Measurements from ENCODE around the gene PLA2G4D. TPM values are rescaled to one million over a fixed set of nuclear protein-coding genes. Genes with fewer than 3 reads are reported as not detected.

The PLA2G4D gene
- total and polyA plus RNA-seq, 2 experiments from 2014 or later = 0.07 to 0.15 TPM

GRCh38 chr15:42089942-42090341, 4.4 kb downstream of the PLA2G4D start:
- Mint-ChIP-seq H3K36me3 (ENCODE audit: low read depth) (no peaks in the 10 kb centered on the region), H3K4me1 (peaks cover 22% of the 10 kb centered on the region), H3K4me3 (no peak overlapping the region), H3K9me3 (no peaks in the 10 kb centered on the region), H3K27ac (no peak overlapping the region), H3K27me3 (ENCODE audit: insufficient read depth, low read depth, poor library complexity) (peaks cover 9% of the 10 kb centered on the region)
- Histone ChIP-seq H4K20me1 (replicated peaks; ENCODE audit: insufficient read depth) (no peaks in the 10 kb centered on the region), H3K4me3 (no peak overlapping the region), H3K4me1 (ENCODE audit: insufficient read depth) (peaks cover 4% of the 10 kb centered on the region; the same call in 1 of the 2 replicates), H2AFZ (no peak overlapping the region; the same call in 1 of the 2 replicates), H3K27me3 (ENCODE audit: insufficient read depth) (no peaks in the 10 kb centered on the region), H3K4me2 (no peak overlapping the region), H3K9me2 (ENCODE audit: insufficient read depth) (no peaks in the 10 kb centered on the region), H3K79me2 (replicated peaks; ENCODE audit: insufficient read depth) (no peaks in the 10 kb centered on the region), H3F3A (replicated peaks; ENCODE audit: low read depth) (no peaks in the 10 kb centered on the region), H3K27ac (ENCODE audit: low read depth) (no peak overlapping the region), H3K36me3 (ENCODE audit: insufficient read depth) (no peaks in the 10 kb centered on the region)
- TF ChIP-seq, protein P1, sequence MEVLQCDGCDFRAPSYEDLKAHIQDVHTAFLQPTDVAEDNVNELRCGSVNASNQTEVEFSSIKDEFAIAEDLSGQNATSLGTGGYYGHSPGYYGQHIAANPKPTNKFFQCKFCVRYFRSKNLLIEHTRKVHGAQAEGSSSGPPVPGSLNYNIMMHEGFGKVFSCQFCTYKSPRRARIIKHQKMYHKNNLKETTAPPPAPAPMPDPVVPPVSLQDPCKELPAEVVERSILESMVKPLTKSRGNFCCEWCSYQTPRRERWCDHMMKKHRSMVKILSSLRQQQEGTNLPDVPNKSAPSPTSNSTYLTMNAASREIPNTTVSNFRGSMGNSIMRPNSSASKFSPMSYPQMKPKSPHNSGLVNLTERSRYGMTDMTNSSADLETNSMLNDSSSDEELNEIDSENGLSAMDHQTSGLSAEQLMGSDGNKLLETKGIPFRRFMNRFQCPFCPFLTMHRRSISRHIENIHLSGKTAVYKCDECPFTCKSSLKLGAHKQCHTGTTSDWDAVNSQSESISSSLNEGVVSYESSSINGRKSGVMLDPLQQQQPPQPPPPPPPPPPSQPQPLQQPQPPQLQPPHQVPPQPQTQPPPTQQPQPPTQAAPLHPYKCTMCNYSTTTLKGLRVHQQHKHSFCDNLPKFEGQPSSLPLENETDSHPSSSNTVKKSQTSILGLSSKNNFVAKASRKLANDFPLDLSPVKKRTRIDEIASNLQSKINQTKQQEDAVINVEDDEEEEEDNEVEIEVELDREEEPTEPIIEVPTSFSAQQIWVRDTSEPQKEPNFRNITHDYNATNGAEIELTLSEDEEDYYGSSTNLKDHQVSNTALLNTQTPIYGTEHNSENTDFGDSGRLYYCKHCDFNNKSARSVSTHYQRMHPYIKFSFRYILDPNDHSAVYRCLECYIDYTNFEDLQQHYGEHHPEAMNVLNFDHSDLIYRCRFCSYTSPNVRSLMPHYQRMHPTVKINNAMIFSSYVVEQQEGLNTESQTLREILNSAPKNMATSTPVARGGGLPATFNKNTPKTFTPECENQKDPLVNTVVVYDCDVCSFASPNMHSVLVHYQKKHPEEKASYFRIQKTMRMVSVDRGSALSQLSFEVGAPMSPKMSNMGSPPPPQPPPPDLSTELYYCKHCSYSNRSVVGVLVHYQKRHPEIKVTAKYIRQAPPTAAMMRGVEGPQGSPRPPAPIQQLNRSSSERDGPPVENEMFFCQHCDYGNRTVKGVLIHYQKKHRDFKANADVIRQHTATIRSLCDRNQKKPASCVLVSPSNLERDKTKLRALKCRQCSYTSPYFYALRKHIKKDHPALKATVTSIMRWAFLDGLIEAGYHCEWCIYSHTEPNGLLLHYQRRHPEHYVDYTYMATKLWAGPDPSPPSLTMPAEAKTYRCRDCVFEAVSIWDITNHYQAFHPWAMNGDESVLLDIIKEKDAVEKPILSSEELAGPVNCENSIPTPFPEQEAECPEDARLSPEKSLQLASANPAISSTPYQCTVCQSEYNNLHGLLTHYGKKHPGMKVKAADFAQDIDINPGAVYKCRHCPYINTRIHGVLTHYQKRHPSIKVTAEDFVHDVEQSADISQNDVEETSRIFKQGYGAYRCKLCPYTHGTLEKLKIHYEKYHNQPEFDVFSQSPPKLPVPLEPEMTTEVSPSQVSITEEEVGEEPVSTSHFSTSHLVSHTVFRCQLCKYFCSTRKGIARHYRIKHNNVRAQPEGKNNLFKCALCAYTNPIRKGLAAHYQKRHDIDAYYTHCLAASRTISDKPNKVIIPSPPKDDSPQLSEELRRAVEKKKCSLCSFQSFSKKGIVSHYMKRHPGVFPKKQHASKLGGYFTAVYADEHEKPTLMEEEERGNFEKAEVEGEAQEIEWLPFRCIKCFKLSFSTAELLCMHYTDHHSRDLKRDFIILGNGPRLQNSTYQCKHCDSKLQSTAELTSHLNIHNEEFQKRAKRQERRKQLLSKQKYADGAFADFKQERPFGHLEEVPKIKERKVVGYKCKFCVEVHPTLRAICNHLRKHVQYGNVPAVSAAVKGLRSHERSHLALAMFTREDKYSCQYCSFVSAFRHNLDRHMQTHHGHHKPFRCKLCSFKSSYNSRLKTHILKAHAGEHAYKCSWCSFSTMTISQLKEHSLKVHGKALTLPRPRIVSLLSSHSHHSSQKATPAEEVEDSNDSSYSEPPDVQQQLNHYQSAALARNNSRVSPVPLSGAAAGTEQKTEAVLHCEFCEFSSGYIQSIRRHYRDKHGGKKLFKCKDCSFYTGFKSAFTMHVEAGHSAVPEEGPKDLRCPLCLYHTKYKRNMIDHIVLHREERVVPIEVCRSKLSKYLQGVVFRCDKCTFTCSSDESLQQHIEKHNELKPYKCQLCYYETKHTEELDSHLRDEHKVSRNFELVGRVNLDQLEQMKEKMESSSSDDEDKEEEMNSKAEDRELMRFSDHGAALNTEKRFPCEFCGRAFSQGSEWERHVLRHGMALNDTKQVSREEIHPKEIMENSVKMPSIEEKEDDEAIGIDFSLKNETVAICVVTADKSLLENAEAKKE (CRISPR knock-in tag; IDR thresholded peaks at IDR 0.05) = no peak
- DNase-seq (ENCODE audit: low spot score) (no peak), ATAC-seq (no peak)

DNA sequence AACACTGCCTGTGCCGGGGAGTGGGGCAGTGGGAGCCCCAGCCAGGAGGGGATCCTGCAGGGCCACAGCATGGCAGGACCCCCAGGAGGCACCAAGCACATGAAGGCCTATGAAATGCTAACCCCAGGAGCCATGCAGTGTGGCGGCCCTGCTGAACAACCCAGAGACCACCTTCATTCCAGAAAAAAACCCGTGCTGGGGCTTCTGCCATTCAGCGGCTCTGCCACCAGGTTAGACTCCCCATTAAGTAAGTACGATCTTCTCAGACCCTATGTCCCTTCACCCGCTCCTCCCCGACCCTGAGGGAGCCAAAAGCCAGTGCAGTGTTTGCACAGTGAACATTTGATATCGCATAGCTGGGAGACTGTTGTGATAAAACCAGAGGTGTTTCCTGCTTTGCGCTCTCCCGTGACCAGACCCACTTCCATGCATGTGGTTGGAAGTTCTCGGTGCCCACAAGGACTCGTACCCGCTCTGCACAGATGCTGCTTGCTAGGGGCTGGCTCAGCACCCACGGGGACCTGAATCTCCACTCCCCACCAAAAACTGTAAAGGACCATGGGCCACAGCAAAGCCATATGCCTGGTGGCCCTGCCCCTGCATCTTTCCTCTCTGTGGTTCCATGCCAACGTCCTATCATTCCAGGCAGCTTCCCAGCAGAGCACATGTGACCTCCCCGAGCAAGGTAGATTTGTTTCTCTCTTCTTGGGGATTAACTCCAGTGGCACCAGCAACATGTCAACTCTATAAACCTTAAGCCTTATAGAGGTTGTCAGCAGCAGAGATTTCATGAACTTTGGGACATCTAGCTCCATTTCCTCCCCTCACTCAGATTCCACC, 5.3 kb downstream of the PLA2G4D start:
- peaks cover 4% of the 10 kb centered on the region; the same call in 1 of the 2 replicates for H3K4me1 ChIP-seq (ENCODE audit: insufficient read depth)
- H3K27me3 Mint-ChIP-seq (ENCODE audit: insufficient read depth, low read depth, poor library complexity) = peaks cover 9% of the 10 kb centered on the region
- 0 out of 2 replicates have a peak overlapping the region, but pooled peaks have one; percentile 38 for H2AFZ ChIP-seq
- no peaks in the 10 kb centered on the region for H4K20me1 ChIP-seq (replicated peaks; ENCODE audit: insufficient read depth)
- no peaks in the 10 kb centered on the region for H3K36me3 Mint-ChIP-seq (ENCODE audit: low read depth)
- no peak overlapping the region for H3K27ac Mint-ChIP-seq
- peaks cover 25% of the 10 kb centered on the region for H3K4me1 Mint-ChIP-seq
- H3K27ac ChIP-seq (ENCODE audit: low read depth) = no peak overlapping the region
- H3K4me2 ChIP-seq = no peak overlapping the region
- no peaks in the 10 kb centered on the region for H3F3A ChIP-seq (replicated peaks; ENCODE audit: low read depth)
- H3K79me2 ChIP-seq (replicated peaks; ENCODE audit: insufficient read depth) = no peaks in the 10 kb centered on the region
- TF ChIP-seq NANOG (IDR thresholded peaks at IDR 0.05; ENCODE audit: borderline replicate concordance) = no peak
- TF ChIP-seq STAT1 (IDR thresholded peaks at IDR 0.05; ENCODE audit: unreplicated experiment) = no peak
- TF ChIP-seq EZH2phosphoT487 (IDR thresholded peaks at IDR 0.05; ENCODE audit: unreplicated experiment) = no peak
- TF ChIP-seq, protein P2, sequence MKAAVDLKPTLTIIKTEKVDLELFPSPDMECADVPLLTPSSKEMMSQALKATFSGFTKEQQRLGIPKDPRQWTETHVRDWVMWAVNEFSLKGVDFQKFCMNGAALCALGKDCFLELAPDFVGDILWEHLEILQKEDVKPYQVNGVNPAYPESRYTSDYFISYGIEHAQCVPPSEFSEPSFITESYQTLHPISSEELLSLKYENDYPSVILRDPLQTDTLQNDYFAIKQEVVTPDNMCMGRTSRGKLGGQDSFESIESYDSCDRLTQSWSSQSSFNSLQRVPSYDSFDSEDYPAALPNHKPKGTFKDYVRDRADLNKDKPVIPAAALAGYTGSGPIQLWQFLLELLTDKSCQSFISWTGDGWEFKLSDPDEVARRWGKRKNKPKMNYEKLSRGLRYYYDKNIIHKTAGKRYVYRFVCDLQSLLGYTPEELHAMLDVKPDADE (IDR thresholded peaks at IDR 0.05) = no peak
- TF ChIP-seq POLR2AphosphoS5 (IDR thresholded peaks at IDR 0.05; ENCODE audit: low read depth) = no peak
- TF ChIP-seq ZNF114 (CRISPR knock-in tag; IDR thresholded peaks at IDR 0.05) = no peak
- no peak for TF ChIP-seq ZNF331 (CRISPR knock-in tag; IDR thresholded peaks at IDR 0.05; ENCODE audit: low read depth)
- no peak for TF ChIP-seq JUNB (IDR thresholded peaks at IDR 0.05; ENCODE audit: unreplicated experiment)
- H3K4me3 Mint-ChIP-seq = no peak overlapping the region
- no peaks in the 10 kb centered on the region for H3K27me3 ChIP-seq (ENCODE audit: insufficient read depth)
- ATAC-seq (no peak), DNase-seq (ENCODE audit: low spot score) (no peak)
- no peaks in the 10 kb centered on the region for H3K9me3 Mint-ChIP-seq
- no peak overlapping the region for H3K4me3 ChIP-seq
- H3K9me2 ChIP-seq (ENCODE audit: insufficient read depth) = no peaks in the 10 kb centered on the region
- no peaks in the 10 kb centered on the region for H3K36me3 ChIP-seq (ENCODE audit: insufficient read depth)
